Hepatocyte (in vitro differentiated cells): Measurements from ENCODE around the gene KDELR1.

Source experiments
- CTCF ChIP-seq: fragments of 200-600 bp; sonication (generic); IDR thresholded peaks from 2 replicates; pipeline ENCODE4 v1.5.1; 2016; ENCODE audit warnings: antibody characterized with exemption, mild to moderate bottlenecking; ENCODE audit not compliant: poor library complexity
- EZH2 ChIP-seq: fragments of 200-600 bp; sonication (generic); IDR thresholded peaks from 2 replicates; pipeline ENCODE4 v1.6.1; 2016; ENCODE audit warnings: antibody characterized with exemption, mild to moderate bottlenecking, borderline replicate concordance

- TF ChIP-seq EZH2 (no peak), CTCF (no peak)
Observed at GRCh38 chr19:48386981-48387380, 4.4 kb downstream of the KDELR1 start.
